ENCODE data around the gene CSRP3.

GRCh38 chr11:19194620-19195308 is 7.0 kb downstream of the CSRP3 start:
- TF ChIP-seq, protein P1, sequence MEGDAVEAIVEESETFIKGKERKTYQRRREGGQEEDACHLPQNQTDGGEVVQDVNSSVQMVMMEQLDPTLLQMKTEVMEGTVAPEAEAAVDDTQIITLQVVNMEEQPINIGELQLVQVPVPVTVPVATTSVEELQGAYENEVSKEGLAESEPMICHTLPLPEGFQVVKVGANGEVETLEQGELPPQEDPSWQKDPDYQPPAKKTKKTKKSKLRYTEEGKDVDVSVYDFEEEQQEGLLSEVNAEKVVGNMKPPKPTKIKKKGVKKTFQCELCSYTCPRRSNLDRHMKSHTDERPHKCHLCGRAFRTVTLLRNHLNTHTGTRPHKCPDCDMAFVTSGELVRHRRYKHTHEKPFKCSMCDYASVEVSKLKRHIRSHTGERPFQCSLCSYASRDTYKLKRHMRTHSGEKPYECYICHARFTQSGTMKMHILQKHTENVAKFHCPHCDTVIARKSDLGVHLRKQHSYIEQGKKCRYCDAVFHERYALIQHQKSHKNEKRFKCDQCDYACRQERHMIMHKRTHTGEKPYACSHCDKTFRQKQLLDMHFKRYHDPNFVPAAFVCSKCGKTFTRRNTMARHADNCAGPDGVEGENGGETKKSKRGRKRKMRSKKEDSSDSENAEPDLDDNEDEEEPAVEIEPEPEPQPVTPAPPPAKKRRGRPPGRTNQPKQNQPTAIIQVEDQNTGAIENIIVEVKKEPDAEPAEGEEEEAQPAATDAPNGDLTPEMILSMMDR (IDR thresholded peaks at IDR 0.05), result no peak
- no peak for TF ChIP-seq POLR2A (IDR thresholded peaks at IDR 0.05)
